ENCODE measurements around the gene MDP1.
"Not testable (repeated sequence)": the region's sequence is repeated elsewhere in the genome, so short reads cannot be mapped to it uniquely, and the experiment has no call there.

MDP1 gene

DNA sequence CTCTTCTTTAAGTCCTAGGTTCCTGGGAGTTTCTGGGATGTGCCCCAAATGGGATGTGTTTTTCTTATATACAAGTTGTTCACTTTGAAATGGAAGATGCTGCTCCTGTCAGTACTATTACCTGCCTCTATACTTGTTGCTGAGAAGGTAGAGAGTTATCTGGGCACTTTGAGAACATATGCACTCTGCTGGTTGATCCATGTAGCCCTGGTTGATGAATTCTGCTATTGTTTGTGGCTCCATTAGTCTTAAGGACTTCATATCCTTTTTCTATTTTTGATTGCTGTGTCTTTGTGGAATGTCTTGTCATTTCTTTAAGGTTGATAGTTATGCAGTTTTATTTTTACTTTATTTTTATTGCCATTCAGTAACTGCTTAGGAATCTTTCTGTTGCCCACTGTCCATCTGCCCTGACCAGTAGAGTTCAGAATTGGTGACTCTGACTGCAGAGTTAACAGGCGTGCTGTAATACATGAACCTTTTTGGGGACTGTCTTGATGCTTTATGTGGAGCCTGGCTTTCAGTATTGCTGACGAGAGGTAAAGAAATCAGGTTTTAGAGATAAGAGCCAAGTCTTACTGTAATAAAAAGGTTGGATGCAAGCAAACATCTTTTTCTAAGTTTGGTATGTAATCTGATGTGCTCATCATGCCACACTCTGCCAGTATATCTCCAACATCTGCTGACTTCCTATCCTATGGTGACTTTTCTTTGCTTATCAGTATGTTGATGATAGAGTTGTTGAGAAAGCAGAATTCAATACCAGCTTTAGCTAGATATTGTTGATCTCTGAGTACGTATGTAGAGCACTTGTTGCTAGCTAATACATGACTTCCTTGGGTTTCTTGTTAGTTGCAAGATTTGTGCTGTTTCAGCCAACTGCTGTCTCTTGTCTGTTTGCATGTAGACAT, 18.5 kb upstream of the MDP1 start:
- in situ Hi-C loops (cut with MboI; ENCODE audit: low pct_unique_long_range_greater_than_20kb, low sequenced_read_pairs), result no loop called here
- no peak for DNase-seq

DNA sequence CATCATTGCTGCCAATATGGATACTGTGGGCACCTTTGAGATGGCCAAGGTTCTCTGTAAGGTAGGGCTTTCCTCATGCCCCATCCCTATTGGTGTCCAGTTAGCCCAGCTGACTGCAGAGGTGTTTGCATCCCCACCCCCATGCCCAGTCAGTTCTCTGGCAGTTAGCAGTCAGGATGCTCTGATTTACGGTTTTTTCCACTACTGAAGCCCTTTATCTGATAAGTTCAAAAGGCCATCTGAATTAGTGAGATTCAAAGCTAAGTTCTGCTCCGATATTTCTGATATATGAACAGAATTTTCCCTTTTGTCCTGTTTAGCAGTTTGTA, 17.6 kb upstream of the MDP1 start:
- DNase-seq, result no peak
- in situ Hi-C loops (cut with MboI; ENCODE audit: low pct_unique_long_range_greater_than_20kb, low sequenced_read_pairs), result no loop called here

DNA sequence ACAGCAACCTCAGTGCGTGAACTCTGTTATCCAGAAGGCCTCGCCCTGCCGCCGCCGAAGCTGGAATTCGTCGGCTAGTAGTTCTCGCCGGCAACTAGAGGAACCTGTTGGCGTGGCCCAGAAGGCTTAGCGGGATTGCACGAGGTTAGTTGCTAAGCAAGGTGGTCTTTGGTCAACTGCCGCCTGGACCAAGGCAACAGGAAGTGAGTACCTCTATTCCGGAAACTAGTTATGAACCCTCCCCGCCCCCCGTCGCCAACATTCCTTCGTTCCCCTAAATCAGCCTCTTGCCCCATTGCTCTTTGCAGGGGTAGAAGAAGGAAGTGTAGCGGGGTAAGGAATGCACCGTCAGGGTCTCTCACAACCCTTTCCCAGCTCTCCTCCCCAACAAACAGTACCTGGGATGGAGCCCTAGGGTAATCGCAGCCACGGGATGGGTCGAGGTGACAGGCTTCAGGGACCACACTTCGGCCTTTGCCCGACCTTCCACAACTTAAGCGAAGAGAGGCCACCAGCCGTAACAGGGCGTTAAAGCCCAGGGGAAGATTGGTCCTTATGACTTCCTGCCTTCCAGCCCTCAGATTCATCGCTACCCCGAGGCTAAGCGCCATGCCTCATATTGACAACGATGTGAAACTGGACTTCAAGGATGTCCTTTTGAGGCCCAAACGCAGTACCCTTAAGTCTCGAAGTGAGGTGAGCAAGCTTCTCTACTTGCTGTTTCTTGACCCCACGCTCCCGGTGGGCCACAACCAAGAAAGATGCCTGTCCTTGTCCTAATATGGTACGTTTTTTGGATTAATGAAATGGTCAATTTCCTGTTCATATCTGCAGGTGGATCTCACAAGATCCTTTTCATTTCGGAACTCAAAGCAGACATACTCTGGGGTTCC, 17.0 kb upstream of the MDP1 start, which contains the start of gene GMPR2:
TSS of gene GMPR2 (plus strand) at position 285 of the 893 bp plus-strand sequence. CDS start at position 610, 325 bp downstream.
- no peak for DNase-seq
- in situ Hi-C loops (cut with MboI; ENCODE audit: low pct_unique_long_range_greater_than_20kb, low sequenced_read_pairs), result no loop called here

DNA sequence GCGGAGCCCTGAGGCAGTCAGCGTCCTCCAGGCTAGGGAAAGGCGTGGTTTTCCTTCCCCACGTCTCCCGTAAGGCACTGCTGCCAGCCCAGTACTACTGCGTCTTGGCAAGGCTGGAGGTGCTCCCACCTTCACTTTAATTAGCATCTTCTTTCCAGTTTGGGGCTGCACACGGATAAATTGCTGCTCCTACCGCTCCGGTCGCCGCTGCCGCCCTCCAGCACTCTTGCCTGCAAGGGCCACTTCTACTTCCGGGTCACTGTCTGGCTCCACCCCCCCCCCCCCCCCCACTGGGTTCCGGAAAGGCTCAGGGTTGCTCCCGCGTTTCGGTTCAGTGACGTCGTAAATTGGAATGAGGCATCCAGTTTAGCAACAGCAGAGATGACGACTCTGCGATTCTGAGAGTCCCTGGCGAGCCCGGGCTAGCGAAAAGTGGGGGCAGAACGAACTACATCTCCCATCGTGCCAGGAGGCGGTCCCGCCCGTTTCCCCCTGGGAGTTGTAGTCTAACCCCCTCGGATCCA, 16.3 kb upstream of the MDP1 start, which contains the start of gene NEDD8:
TSS of gene NEDD8 (minus strand) at position 247 of the 524 bp plus-strand sequence. CDS start at position 147, 100 bp downstream.
- in situ Hi-C loops (cut with MboI; ENCODE audit: low pct_unique_long_range_greater_than_20kb, low sequenced_read_pairs), result no loop called here
- DNase-seq, result peak; percentile 96

DNA sequence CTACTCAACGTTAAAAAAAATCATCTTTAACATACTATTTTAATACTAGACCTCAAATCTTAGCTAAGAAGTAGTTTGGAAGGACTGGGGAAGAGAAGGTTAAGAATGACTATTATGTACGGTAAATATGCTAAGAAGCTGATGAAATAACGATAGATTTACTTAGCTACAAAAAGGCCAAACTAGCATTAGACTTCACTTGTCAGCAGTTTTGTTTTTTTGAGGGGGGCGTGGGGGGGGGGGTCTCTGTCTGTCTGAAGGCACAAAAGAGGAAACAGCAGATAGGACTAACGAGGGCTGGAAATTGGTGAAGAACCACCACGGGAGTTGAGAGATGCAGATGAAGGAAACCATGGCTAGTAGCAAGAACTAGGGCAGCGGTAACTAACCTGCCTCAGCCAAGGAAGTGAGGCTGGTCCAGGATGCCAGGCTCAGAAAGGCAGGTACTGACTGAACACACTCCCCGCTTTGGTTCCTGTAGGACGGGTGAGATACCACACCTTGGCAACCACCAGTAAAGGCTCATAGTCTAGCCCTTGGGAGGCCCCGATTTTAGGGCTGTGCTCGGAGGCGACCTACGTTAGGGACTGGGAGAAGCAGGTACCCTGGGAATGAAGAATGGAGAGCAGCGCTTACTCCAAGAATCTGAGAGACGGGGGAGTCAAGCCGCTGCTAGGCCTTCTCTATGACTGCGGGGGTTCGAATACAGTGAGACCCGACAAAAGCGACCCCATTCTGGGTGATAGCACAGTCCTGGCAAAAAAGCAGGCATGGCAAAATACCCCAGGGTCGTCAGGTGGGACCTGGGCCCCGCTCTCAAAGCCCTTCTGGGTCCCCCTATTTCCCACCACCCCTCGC, 15.6 kb upstream of the MDP1 start:
- in situ Hi-C loops (cut with MboI; ENCODE audit: low pct_unique_long_range_greater_than_20kb, low sequenced_read_pairs), result no loop called here
- DNase-seq, result peak; percentile 35

DNA sequence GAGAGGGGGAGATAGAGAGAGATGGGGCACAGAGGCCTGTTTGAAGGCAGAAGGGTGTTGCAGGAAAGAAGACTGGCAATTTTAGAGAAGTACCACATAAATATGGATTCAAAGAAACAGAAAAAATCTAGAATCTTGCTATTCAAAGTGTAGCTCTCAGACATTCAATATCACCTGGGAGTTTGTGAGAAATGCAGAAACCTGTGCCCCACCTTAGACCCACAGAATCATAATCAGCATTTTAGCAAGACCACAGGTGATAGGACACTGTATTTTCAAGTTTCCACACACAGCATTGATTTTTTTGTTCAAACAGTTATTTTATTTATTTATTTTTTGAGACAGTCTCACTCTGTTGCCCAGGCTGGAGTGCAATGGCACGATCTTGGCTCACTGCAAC, 13.0 kb upstream of the MDP1 start:
- in situ Hi-C loops (cut with MboI; ENCODE audit: low pct_unique_long_range_greater_than_20kb, low sequenced_read_pairs), result no loop called here

DNA sequence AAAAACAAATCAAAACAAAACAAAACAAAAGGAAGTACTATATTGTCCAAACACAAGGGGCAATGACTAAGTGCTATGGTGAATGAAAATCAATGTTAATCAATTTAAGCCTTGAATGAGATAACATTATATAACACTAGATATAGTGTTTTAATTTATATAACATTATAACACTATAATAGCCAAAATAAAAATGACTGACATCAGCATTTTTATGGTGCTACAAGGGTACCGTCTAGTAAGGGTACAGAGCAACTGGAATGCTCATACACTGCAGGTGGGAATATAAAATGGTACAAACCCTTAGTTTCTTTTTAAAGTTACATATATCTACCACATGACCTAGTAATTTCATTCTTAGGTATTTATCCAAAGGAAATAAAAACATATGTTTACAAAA, 10.6 kb upstream of the MDP1 start:
- in situ Hi-C loops (cut with MboI; ENCODE audit: low pct_unique_long_range_greater_than_20kb, low sequenced_read_pairs), result no loop called here
- no peak for DNase-seq

More for the DNA sequence above, 13.0 kb upstream of the MDP1 start:
- no peak for DNase-seq

DNA sequence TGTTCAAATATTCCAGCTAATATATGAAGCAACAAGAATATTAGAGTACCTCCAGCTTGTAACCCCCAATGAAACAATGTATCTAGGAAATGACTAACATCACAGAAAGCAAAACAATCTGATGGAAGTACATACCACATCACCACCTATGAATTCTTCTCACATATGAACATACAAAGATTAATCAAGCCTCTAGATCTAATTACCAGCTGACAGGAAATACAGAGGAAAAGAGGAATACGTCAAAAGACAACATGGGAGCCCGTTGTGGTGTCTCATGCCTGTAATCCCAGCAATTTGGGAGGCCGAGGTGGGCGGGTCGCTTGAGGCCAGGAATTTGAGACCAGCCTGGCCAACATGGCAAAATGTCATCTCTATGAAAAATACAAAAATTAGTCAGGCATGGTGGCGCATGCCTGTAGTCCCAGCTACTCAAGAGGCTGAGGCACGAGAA, 8.8 kb upstream of the MDP1 start:
- in situ Hi-C loops (cut with MboI; ENCODE audit: low pct_unique_long_range_greater_than_20kb, low sequenced_read_pairs), result no loop called here
- no peak for DNase-seq

DNA sequence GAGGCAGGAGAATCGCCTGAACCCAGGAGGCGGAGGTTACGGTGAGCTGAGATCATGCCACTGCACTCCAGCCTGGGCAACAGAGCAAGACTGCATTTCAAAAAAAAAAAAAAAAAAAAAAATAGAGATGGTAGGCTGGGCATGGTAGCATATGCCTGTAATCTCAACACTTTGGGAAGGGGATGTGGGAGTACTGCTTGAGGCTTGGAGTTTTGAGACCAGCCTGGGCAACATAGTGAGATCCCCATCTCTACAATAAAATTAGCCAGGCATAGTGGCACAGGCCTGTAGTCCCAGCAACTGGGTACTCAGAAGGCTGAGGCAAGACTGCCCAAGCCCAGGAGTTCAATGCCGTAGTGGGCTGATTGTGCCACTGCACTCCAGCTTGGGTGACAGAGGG, 7.1 kb upstream of the MDP1 start:
- DNase-seq; in situ Hi-C loops (cut with MboI; ENCODE audit: low pct_unique_long_range_greater_than_20kb, low sequenced_read_pairs): not testable (repeated sequence)

DNA sequence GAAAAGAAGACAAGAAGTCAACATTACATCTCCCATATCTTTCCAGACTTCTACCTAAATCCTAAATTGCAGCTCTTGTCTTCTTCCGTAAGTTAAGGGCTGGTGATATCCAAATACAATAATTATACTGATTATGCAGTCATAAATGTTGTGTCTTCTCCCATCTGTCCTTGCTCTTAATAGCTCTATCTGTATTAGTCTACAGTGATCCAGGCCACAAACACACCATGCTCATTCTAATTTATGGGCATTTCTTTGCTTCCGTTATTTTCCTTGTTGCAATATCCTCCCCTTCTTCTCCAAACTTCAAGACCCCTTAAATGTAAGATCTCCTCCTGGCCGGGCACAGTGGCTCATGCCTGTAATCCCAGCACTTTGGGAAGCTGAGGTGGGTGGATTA, 3.7 kb upstream of the MDP1 start:
- no peak for DNase-seq
- in situ Hi-C loops (cut with MboI; ENCODE audit: low pct_unique_long_range_greater_than_20kb, low sequenced_read_pairs), result no loop called here

DNA sequence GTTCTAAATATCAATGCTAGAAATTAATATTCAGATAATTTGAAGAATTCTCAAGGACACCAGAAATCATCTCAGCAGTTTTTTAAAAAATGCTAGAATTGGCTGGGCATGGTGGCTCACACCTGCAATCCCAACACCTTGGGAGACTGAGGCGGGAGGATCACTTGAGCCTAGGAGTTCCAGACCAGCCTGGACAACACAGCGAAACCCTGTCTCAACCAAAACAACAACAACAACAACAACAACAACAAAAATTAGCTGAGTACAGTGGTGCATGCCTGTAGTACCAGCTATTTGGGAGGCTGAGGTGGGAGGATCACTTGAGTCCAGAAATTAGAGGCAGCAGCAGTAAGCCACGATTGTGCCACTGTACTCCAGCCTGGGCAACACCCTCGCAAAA, 3.2 kb upstream of the MDP1 start:
- in situ Hi-C loops (cut with MboI; ENCODE audit: low pct_unique_long_range_greater_than_20kb, low sequenced_read_pairs), result no loop called here
- no peak for DNase-seq

DNA sequence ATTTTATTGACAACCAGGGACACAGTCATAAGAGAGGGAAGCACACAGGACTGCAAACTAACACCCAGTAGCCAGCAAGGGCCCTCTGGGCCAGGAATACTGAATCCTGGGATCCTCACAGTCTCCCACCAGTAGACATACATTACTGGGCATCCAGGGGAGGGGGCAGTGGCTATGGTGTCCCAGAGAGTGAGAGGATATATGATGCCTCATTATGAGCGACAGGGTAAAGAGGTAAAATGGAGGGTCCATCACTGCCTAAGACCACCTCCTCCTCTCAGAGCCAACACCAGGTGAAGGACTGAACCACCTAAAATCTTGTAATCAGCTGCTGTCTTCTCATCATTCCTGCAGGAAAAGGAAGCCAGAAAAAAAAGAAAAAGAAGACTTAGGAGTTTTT, 1.0 kb upstream of the MDP1 start:
- DNase-seq; in situ Hi-C loops (cut with MboI; ENCODE audit: low pct_unique_long_range_greater_than_20kb, low sequenced_read_pairs): not testable (repeated sequence)

DNA sequence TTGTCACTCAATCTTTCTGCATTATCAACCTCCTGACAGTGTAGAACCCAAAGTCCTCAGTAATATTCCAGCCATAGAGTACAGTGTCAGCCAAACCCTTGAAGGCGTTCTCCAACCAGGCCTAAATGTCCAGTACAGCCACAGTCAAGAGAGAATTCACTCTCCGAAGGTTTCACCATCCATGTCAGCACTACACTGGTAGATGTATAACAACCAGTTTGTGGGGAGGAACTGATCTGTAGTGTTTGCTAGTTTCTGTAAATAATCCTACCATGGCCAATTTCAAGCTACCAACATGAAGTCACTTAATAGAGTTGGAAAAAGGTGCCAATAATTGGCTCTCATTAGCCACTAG, 456 bp upstream of the MDP1 start:
- no peak for DNase-seq
- in situ Hi-C loops (cut with MboI; ENCODE audit: low pct_unique_long_range_greater_than_20kb, low sequenced_read_pairs), result no loop called here

DNA sequence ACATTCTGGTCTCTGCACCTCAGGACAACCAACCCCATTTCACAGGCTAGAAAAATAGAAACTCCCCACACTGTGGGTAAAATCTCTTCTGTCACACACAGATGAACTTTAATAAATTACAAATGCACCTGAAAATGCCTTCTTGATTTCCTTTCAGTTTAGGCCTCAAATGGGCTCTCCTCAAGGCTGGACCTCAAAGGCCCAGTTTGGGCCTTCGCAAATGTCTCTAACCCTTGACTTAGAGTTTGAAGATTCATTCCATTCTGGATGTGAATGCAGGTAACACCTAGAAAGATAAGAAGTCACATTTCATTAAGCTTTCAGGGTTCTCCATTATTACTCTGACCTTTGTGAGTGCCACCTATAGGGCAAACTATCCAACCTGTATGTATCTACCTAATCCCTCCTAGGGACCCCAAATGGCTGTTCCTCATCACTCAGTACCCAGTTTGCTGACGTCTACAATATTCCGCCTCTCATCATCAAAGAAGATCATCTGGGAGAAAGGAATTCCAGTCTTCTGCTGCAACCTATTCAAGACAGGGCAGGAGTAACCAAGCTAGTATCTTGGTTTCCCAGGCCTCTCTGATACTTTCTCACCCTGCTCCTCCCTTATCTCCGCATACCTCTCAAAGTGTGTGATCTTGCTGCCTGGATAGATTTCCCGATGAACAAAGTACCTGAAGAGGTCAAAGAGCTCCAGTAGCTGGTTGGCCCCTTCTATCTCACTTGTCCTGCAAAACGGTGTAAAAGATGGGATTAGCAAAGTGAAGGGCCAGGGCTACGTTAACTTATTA, 1.8 kb downstream of the MDP1 start:
- DNase-seq, result no peak
- in situ Hi-C loops (cut with MboI; ENCODE audit: low pct_unique_long_range_greater_than_20kb, low sequenced_read_pairs), result no loop called here

DNA sequence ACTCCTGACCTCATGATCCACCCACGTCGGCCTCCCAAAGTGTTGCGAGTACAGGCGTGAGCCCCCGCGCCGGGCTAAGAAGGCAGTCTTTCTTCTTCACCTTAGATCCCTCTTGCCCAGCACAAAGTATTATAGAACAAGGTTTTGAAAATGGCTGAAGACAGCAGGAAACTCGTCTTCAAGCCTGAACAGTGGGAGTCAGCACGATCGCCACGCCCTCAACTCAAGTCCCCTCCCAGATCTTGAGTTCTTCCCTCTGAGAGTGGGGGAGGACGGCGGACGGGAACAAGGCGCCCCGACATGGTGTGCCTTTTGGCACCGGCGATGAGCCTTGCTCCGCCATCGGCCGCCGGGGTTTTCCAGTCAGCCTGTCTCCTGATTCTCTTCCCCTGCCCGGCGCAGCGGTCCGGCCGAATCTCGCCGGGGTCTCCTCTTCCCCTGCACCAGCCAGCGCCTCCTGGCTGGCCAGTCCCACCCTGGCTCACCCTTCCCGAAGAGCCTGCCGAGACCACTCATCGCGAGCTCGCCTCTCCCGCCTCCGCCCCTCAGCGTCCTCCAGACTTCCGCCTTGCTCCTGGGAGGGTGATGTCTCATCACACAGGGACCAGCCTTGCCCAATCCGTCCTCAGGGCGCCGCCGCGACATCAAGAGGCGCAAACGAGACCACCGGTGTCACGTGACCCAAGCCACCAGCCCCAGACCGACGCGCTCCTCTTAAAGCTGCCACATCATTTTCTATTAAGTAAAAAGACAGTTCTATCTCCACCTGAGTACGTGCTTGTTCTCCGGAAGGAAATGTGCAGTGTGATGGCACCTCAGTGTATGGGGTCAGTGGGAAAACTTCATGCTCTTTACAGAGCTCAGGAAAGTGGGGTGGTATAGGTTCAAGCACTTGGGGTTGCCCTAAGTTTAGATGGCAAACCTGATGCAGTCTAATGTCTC, 2.7 kb downstream of the MDP1 start, which contains the start of gene CHMP4A:
TSS of gene CHMP4A (minus strand) at position 565 of the 942 bp plus-strand sequence. CDS start at position 516, 49 bp downstream.
- in situ Hi-C loops (cut with MboI; ENCODE audit: low pct_unique_long_range_greater_than_20kb, low sequenced_read_pairs), result no loop called here

DNA sequence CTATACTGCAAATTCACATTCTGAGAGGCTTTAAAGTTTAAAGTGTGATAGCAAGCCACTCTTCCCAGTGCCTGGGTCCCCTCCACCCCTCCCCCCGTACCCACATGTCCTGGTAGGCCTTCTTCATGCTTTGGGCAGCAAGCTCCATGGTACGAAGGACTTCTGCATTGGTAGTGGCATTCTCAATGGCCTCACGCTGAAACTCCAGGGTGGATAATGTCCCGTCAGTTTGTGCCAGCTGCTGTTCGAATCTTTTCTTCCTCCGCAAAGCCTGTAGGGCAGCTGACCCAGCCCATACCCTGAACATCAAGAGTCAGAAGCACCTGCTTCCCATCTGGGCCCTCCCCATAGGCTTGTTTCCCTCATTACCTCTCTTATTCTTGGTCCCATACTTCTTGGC, 4.6 kb downstream of the MDP1 start:
- DNase-seq, result no peak
- in situ Hi-C loops (cut with MboI; ENCODE audit: low pct_unique_long_range_greater_than_20kb, low sequenced_read_pairs), result no loop called here

More for the DNA sequence above, 2.7 kb downstream of the MDP1 start, which contains the start of gene CHMP4A:
- peak; percentile 98 for DNase-seq

DNA sequence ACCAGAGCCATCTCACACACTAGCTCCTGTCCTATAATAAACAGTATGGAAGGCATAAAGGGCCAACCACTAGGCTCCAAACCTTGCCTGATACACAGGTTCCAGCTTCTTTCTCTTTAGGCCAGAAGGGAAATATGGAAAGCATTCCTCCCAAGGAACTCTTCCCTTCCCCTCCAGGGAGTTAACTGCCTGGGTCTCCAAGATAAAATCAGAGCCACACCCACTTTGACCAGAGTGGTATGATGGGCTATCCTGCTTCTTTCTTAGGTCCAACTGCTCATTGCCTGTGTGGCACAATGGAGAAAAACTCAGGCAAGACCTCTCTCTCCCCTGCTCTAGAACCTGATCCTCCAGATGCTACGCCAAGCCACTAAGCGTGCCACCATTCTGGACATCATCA, 8.2 kb downstream of the MDP1 start:
- DNase-seq, result no peak
- in situ Hi-C loops (cut with MboI; ENCODE audit: low pct_unique_long_range_greater_than_20kb, low sequenced_read_pairs), result no loop called here

All from KBM-7 (cell line).